Endodermal cell (in vitro differentiated cells): Measurements from ENCODE around the gene SYPL1. TPM values are rescaled to one million over a fixed set of nuclear protein-coding genes. Genes with fewer than 3 reads are reported as not detected.

Experiments used
- DNase-seq: peaks from one replicate; pipeline ENCODE4 v3.0.0-alpha.2; 2017
- H3K27ac ChIP-seq: 2 replicates; pipeline ENCODE4 v1.5.1; 2013; ENCODE audit warnings: mild to moderate bottlenecking, low read depth, low read length, moderate library complexity
- H3K27me3 ChIP-seq: 2 replicates; pipeline ENCODE4 v1.6.1; 2013; ENCODE audit warnings: mild to moderate bottlenecking, low read length, moderate library complexity; ENCODE audit not compliant: insufficient read depth, control insufficient read depth, poor library complexity, severe bottlenecking
- H3K36me3 ChIP-seq: 2 replicates; pipeline ENCODE4 v1.7.0; 2013; ENCODE audit warnings: mild to moderate bottlenecking, low read length, moderate library complexity; ENCODE audit not compliant: control insufficient read depth, insufficient read depth
- H3K4me1 ChIP-seq: one replicate; pipeline ENCODE4 v1.7.0; 2013; ENCODE audit warnings: low read length; ENCODE audit not compliant: control insufficient read depth, insufficient read depth
- H3K4me3 ChIP-seq: 2 replicates; pipeline ENCODE4 v1.5.1; 2013; ENCODE audit warnings: mild to moderate bottlenecking, low read length, moderate library complexity
- H3K9ac ChIP-seq: 2 replicates; pipeline ENCODE4 v1.6.1; 2013; ENCODE audit warnings: mild to moderate bottlenecking, low read length, moderate library complexity; ENCODE audit not compliant: poor library complexity, severe bottlenecking; ENCODE audit errors: extremely low read depth
- H3K9me3 ChIP-seq: 2 replicates; pipeline ENCODE4 v1.6.1; 2013; ENCODE audit warnings: mild to moderate bottlenecking, low read length, moderate library complexity; ENCODE audit not compliant: control insufficient read depth
- H3K27ac Mint-ChIP-seq: 2 replicates; pipeline ENCODE4 v1.8.0; 2020; ENCODE audit warnings: mixed read lengths
- H3K27me3 Mint-ChIP-seq: 2 replicates; pipeline ENCODE4 v1.8.0; 2021; ENCODE audit warnings: mild to moderate bottlenecking, mixed read lengths; ENCODE audit not compliant: insufficient read depth
- H3K36me3 Mint-ChIP-seq: 2 replicates; pipeline ENCODE4 v1.8.0; 2020; ENCODE audit warnings: low read depth, mixed read lengths
- H3K4me1 Mint-ChIP-seq: 2 replicates; pipeline ENCODE4 v1.8.0; 2020; ENCODE audit warnings: mixed read lengths
- H3K4me3 Mint-ChIP-seq: 2 replicates; pipeline ENCODE4 v1.8.0; 2020; ENCODE audit warnings: mild to moderate bottlenecking, moderate library complexity, mixed read lengths
- H3K9me3 Mint-ChIP-seq: 2 replicates; pipeline ENCODE4 v1.8.0; 2020; ENCODE audit warnings: mild to moderate bottlenecking, mixed read lengths
- CTCF ChIP-seq: fragments of 200-600 bp; sonication (generic); conservative IDR thresholded peaks from 2 replicates; pipeline ENCODE4 v1.5.0; 2021; ENCODE audit warnings: antibody characterized with exemption, mild to moderate bottlenecking
- WGBS, 2 experiments: methylation state at CpG; one replicate each; pipeline versions ENCODE4 v1.1.5 to v1.1.7; 2013; ENCODE audit warnings: missing lambda C conversion rate in 2 of 2, mixed read lengths in 1 of 2; ENCODE audit not compliant: insufficient coverage in 1 of 2, insufficient read length in 1 of 2; 5-methylcytosine and 5-hydroxymethylcytosine counted together
- total RNA-seq, 2 donors: library from RNA; stranded (reverse); fragmentation: NEBNext Ultra II Directional in 1 of 2; extraction: Animal tissue kit (Norgen Biotek cat#: 25700) in 1 of 2; gene quantifications; 2 replicates in 1 of 2; 3 replicates in 1 of 2; pipeline ENCODE4 v1.2.1, GENCODE V29; 2021

Gene SYPL1
- total RNA-seq, 2 donors from 2014 or later: 74.8 to 76.7 TPM

GRCh38 chr7:106121189-106121810, 9.2 kb upstream of the SYPL1 start:
- H3K27me3 Mint-ChIP-seq: no peaks in the 10 kb centered on the region
- H3K36me3 ChIP-seq: no peaks in the 10 kb centered on the region
- no peak for DNase-seq
- no peak overlapping the region for H3K27ac ChIP-seq
- TF ChIP-seq CTCF: no peak
- no peaks in the 10 kb centered on the region for H3K9me3 Mint-ChIP-seq
- no peak overlapping the region for H3K4me3 Mint-ChIP-seq
- peaks cover 23% of the 10 kb centered on the region for H3K4me1 Mint-ChIP-seq
- H3K27me3 ChIP-seq: no peaks in the 10 kb centered on the region
- WGBS, 2 experiments: 95% methylated on average over 2 of the region's 3 CpGs; no CpG with 5 or more reads in 1 of the 2 experiments
- no peaks in the 10 kb centered on the region for H3K9me3 ChIP-seq
- no peak overlapping the region for H3K4me3 ChIP-seq
- H3K4me1 ChIP-seq: peaks cover 7% of the 10 kb centered on the region
- H3K27ac Mint-ChIP-seq: no peak overlapping the region
- no peak overlapping the region for H3K9ac ChIP-seq
- no peaks in the 10 kb centered on the region for H3K36me3 Mint-ChIP-seq

- H3K27me3 Mint-ChIP-seq: no peaks in the 10 kb centered on the region
- no peak overlapping the region for H3K4me3 Mint-ChIP-seq
- no peaks in the 10 kb centered on the region for H3K9me3 Mint-ChIP-seq
- WGBS, 2 experiments: 90 to 100% methylated on average over 2 of the region's 2 CpGs
- Histone ChIP-seq H3K4me3 (no peak overlapping the region), H3K27me3 (no peaks in the 10 kb centered on the region), H3K4me1 (peaks cover 7% of the 10 kb centered on the region), H3K9me3 (no peaks in the 10 kb centered on the region), H3K36me3 (no peaks in the 10 kb centered on the region), H3K27ac (no peak overlapping the region), H3K9ac (no peak overlapping the region)
- TF ChIP-seq CTCF: no peak
- peaks cover 23% of the 10 kb centered on the region for H3K4me1 Mint-ChIP-seq
- no peak overlapping the region for H3K27ac Mint-ChIP-seq
- no peak for DNase-seq
- H3K36me3 Mint-ChIP-seq: no peaks in the 10 kb centered on the region
Measured at GRCh38 chr7:106120500-106120899, 8.4 kb upstream of the SYPL1 start.

GRCh38 chr7:106119719-106120118, 7.6 kb upstream of the SYPL1 start:
- Mint-ChIP-seq H3K27ac (peak overlapping the region; percentile 62), H3K4me1 (peaks cover 25% of the 10 kb centered on the region), H3K9me3 (no peaks in the 10 kb centered on the region), H3K36me3 (no peaks in the 10 kb centered on the region), H3K4me3 (no peak overlapping the region), H3K27me3 (no peaks in the 10 kb centered on the region)
- peaks cover 7% of the 10 kb centered on the region for H3K4me1 ChIP-seq
- H3K36me3 ChIP-seq: no peaks in the 10 kb centered on the region
- no peaks in the 10 kb centered on the region for H3K27me3 ChIP-seq
- no peak overlapping the region for H3K4me3 ChIP-seq
- no peaks in the 10 kb centered on the region for H3K9me3 ChIP-seq
- no peak overlapping the region for H3K9ac ChIP-seq
- no peak overlapping the region for H3K27ac ChIP-seq
- 80 to 87% methylated on average over 1 to 3 of the region's 3 CpGs for WGBS, 2 experiments
- no peak for TF ChIP-seq CTCF
- DNase-seq: peak; percentile 51
